HepG2 (cell line): Measurements from ENCODE around the gene PIK3C3. TPM values are rescaled to one million over a fixed set of nuclear protein-coding genes. Genes with fewer than 3 reads are reported as not detected.

Source experiments
- AKAP8 ChIP-seq: sonication (generic); formaldehyde crosslinking; IDR thresholded peaks from 2 replicates; pipeline ENCODE4 v1.5.1; 2020; ENCODE audit warnings: mild to moderate bottlenecking, missing genetic modification reagents
- BORCS8-MEF2B ChIP-seq: sonication (generic); formaldehyde crosslinking; IDR thresholded peaks from 2 replicates; pipeline ENCODE4 v1.8.0; 2022; ENCODE audit warnings: mild to moderate bottlenecking, missing genetic modification reagents
- CBFB ChIP-seq: sonication (generic); formaldehyde crosslinking; IDR thresholded peaks from 2 replicates; pipeline ENCODE4 v1.4.0; 2020; ENCODE audit warnings: missing genetic modification reagents
- GATA4 ChIP-seq: sonication (generic); IDR thresholded peaks from 2 replicates; pipeline ENCODE4 v1.6.1; 2016; ENCODE audit warnings: antibody characterized with exemption, low read depth, borderline replicate concordance
- GRHL1 ChIP-seq: sonication (generic); formaldehyde crosslinking; conservative IDR thresholded peaks from 2 replicates; pipeline ENCODE4 v1.8.0; 2022; ENCODE audit warnings: missing genetic modification reagents
- HMG20B ChIP-seq: conservative IDR thresholded peaks from 2 replicates; pipeline ENCODE4 v1.6.1; 2016; ENCODE audit warnings: missing genetic modification reagents, missing compliant biosample characterization
- IKZF4 ChIP-seq: sonication (generic); formaldehyde crosslinking; IDR thresholded peaks from 2 replicates; pipeline ENCODE4 v1.5.1; 2020; ENCODE audit warnings: borderline replicate concordance, mild to moderate bottlenecking, low read depth, missing genetic modification reagents; ENCODE audit errors: not compliant biosample characterization
- KDM4B ChIP-seq: sonication (generic); formaldehyde crosslinking; IDR thresholded peaks from 2 replicates; pipeline ENCODE4 v1.4.0; 2020; ENCODE audit warnings: missing genetic modification reagents
- MTA3 ChIP-seq: sonication (generic); formaldehyde crosslinking; IDR thresholded peaks from 2 replicates; pipeline ENCODE4 v1.4.0; 2020; ENCODE audit warnings: missing genetic modification reagents
- NR2C2 ChIP-seq: sonication (generic); formaldehyde crosslinking; IDR thresholded peaks from 2 replicates; pipeline ENCODE4 v1.4.0; 2020; ENCODE audit warnings: missing genetic modification reagents, mild to moderate bottlenecking, moderate library complexity, borderline replicate concordance
- NR3C1 ChIP-seq: sonication (generic); formaldehyde crosslinking; IDR thresholded peaks from 2 replicates; pipeline ENCODE4 v1.4.0; 2020; ENCODE audit warnings: missing genetic modification reagents
- PCBP1 ChIP-seq: fragments of 200-400 bp; formaldehyde crosslinking; IDR thresholded peaks from 2 replicates; pipeline ENCODE4 v1.6.1; 2017; ENCODE audit warnings: mild to moderate bottlenecking, low read depth, low read length, borderline replicate concordance
- REST ChIP-seq, 2 experiments: IDR thresholded peaks; 2 replicates each; pipeline ENCODE4 v1.6.1; 2011 to 2012; ENCODE audit warnings: low read length in 2 of 2, borderline replicate concordance in 1 of 2, low read depth in 1 of 2, mild to moderate bottlenecking in 1 of 2, moderate library complexity in 1 of 2
- THAP11 ChIP-seq: IDR thresholded peaks from 2 replicates; pipeline ENCODE4 v1.6.1; 2016; ENCODE audit warnings: missing biosample characterization, missing genetic modification reagents
- TOPORS ChIP-seq: sonication (generic); formaldehyde crosslinking; IDR thresholded peaks from 2 replicates; pipeline ENCODE4 v1.8.0; 2023; ENCODE audit warnings: mild to moderate bottlenecking, missing genetic modification reagents
- ZEB1 ChIP-seq: IDR thresholded peaks from 2 replicates; pipeline ENCODE4 v1.6.1; 2012; ENCODE audit warnings: mild to moderate bottlenecking, low read depth, inconsistent platforms; ENCODE audit not compliant: insufficient replicate concordance
- ZNF138 ChIP-seq: sonication (generic); formaldehyde crosslinking; IDR thresholded peaks from 2 replicates; pipeline ENCODE4 v1.5.0; 2020; ENCODE audit warnings: mild to moderate bottlenecking, low read depth, missing genetic modification reagents
- ZNF33B ChIP-seq: sonication (generic); formaldehyde crosslinking; IDR thresholded peaks from 2 replicates; pipeline ENCODE4 v1.5.1; 2020; ENCODE audit warnings: mild to moderate bottlenecking, missing genetic modification reagents
- ZNF530 ChIP-seq: sonication (generic); formaldehyde crosslinking; IDR thresholded peaks from 2 replicates; pipeline ENCODE4 v1.5.0; 2020; ENCODE audit warnings: low read depth, mild to moderate bottlenecking, missing genetic modification reagents
- polyA plus RNA-seq, 8 experiments: library from polyadenylated mRNA; depleted of rRNA in 3 of 8; stranded (reverse) in 7 of 8; unstranded in 1 of 8; fragments of >200 nt; fragmentation: Illumina TruSeq in 4 of 8; extraction: Trizol in 4 of 8; gene quantifications; 2 replicates each; pipeline versions ENCODE4 v1.2.1 to v1.2.3, GENCODE V29; 2011 to 2016; ENCODE audit warnings: low read depth in 4 of 8, missing spikeins in 1 of 8, mixed read lengths in 1 of 8; ENCODE audit not compliant: insufficient read depth in 1 of 8
- total RNA-seq, 5 experiments: library from RNA; depleted of rRNA; stranded (reverse); fragments of >200 nt; fragmentation: Illumina TruSeq; extraction: Trizol; gene quantifications; 2 replicates each; pipeline ENCODE4 v1.2.3, GENCODE V29; 2016; ENCODE audit warnings: low read depth in 1 of 5
- TF ChIP-seq, protein P1 (sequence below): sonication (generic); formaldehyde crosslinking; IDR thresholded peaks from 2 replicates; pipeline ENCODE4 v1.4.0; 2020; ENCODE audit warnings: missing genetic modification reagents
- TF ChIP-seq, protein P2 (sequence below): sonication (generic); formaldehyde crosslinking; IDR thresholded peaks from 2 replicates; pipeline ENCODE4 v1.4.0; 2020; ENCODE audit warnings: mild to moderate bottlenecking, low read depth, missing genetic modification reagents

PIK3C3 gene
- total and polyA plus RNA-seq, 2 of the 13 experiments (the other 11 are each of a cell fraction or from before 2014, with no cell fraction given): 42.8 to 46.4 TPM

DNA sequence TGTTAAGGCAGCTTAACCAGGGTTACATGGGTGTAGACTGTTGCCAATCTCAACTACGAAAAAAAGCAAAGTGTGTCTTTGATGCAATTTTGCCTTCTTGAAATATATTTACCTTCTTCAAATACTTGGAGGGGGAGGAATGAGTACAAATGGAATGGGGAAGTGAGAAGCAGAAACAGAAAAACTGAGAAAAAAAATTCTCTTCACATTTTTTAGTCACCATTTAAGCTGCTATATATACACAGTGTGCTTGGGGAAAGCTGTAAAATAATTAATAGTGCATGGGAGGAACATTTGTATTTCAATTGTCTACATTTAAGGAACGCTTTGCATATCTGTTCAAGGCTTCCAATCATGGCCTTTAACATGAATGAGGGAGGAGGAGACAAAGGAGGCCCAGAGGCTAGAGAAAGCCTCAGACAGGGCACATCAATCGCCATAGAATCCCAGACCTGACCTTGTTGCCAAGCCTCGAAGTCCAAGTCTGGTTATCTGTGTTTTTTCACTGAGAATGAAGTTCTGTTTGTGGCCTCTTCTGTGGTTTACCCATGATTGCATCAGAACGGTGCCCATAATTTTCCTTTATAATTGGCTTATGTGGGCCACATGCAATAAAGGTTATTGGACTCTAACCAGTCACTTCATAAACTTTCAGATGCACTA is 158.6 kb downstream of the PIK3C3 start (continued):
- TF ChIP-seq, protein P1, sequence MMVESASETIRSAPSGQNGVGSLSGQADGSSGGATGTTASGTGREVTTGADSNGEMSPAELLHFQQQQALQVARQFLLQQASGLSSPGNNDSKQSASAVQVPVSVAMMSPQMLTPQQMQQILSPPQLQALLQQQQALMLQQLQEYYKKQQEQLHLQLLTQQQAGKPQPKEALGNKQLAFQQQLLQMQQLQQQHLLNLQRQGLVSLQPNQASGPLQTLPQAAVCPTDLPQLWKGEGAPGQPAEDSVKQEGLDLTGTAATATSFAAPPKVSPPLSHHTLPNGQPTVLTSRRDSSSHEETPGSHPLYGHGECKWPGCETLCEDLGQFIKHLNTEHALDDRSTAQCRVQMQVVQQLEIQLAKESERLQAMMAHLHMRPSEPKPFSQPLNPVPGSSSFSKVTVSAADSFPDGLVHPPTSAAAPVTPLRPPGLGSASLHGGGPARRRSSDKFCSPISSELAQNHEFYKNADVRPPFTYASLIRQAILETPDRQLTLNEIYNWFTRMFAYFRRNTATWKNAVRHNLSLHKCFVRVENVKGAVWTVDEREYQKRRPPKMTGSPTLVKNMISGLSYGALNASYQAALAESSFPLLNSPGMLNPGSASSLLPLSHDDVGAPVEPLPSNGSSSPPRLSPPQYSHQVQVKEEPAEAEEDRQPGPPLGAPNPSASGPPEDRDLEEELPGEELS (CRISPR knock-in tag): peak; percentile 17; the same call in 1 of the 2 replicates
- TF ChIP-seq REST (IDR thresholded peaks at IDR 0.05; ENCODE audit: borderline replicate concordance in 1 of 2, low read depth in 1 of 2, low read length in 2 of 2) (no peak), ZNF138 (CRISPR knock-in tag) (no peak), GATA4 (no peak), NR2C2 (CRISPR knock-in tag) (0 out of 2 replicates have a peak, but pooled peaks have one; percentile 31), MTA3 (CRISPR knock-in tag) (no peak), NR3C1 (CRISPR knock-in tag) (no peak), ZNF33B (CRISPR knock-in tag) (no peak), ZEB1 (no peak), AKAP8 (no peak), BORCS8-MEF2B (CRISPR knock-in tag) (no peak), PCBP1 (no peak), HMG20B (CRISPR knock-in tag) (no peak), THAP11 (CRISPR knock-in tag) (0 out of 2 replicates have a peak, but pooled peaks have one; percentile 15), KDM4B (CRISPR knock-in tag) (no peak), CBFB (CRISPR knock-in tag) (no peak; the same call in 1 of the 2 replicates), ZNF530 (CRISPR knock-in tag) (no peak), IKZF4 (CRISPR knock-in tag) (no peak), GRHL1 (CRISPR knock-in tag) (no peak), TOPORS (CRISPR knock-in tag) (no peak)
- TF ChIP-seq, protein P2, sequence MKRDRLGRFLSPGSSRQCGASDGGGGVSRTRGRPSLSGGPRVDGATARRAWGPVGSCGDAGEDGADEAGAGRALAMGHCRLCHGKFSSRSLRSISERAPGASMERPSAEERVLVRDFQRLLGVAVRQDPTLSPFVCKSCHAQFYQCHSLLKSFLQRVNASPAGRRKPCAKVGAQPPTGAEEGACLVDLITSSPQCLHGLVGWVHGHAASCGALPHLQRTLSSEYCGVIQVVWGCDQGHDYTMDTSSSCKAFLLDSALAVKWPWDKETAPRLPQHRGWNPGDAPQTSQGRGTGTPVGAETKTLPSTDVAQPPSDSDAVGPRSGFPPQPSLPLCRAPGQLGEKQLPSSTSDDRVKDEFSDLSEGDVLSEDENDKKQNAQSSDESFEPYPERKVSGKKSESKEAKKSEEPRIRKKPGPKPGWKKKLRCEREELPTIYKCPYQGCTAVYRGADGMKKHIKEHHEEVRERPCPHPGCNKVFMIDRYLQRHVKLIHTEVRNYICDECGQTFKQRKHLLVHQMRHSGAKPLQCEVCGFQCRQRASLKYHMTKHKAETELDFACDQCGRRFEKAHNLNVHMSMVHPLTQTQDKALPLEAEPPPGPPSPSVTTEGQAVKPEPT (CRISPR knock-in tag): no peak
